H1 (cell line): ENCODE data around the gene TNFAIP1. TPM values are rescaled to one million over a fixed set of nuclear protein-coding genes. Genes with fewer than 3 reads are reported as not detected.

Source experiments
- CTCF ChIA-PET: fragments of 300-600 bp; sonication (Branson Sonifier 250); formaldehyde crosslinking; loops from one replicate; lab custom pipeline; 2021; ENCODE audit not compliant: partially characterized antibody; lab: Charles Lee
- POLR2A ChIA-PET: fragments of 300-600 bp; sonication (Branson Sonifier 250); formaldehyde crosslinking; loops from one replicate; lab custom pipeline; 2021; ENCODE audit warnings: inconsistent platforms; ENCODE audit not compliant: partially characterized antibody; lab: Charles Lee
- DNase-seq, 2 experiments: peaks; one replicate each; pipeline versions ENCODE4 v3.0.0 to v3.0.0-alpha.2; 2010 to 2022; ENCODE audit warnings: low spot score in 2 of 2, low read depth in 1 of 2, mixed read lengths in 1 of 2
- FAIRE-seq: peaks from 2 replicates; lab custom pipeline; 2011; peaks lifted over from hg19 to GRCh38; lab: Jason Lieb, UNC
- H2AFZ ChIP-seq: 2 replicates; pipeline ENCODE4 v1.8.1; 2012; ENCODE audit warnings: low read length, inconsistent platforms
- H2AK5ac ChIP-seq: 2 replicates; pipeline ENCODE4 v1.6.1; 2013; ENCODE audit warnings: low read depth, low read length
- H2BK120ac ChIP-seq: replicated peaks from 2 replicates; pipeline ENCODE3; 2013; ENCODE audit warnings: low read depth, low read length, inconsistent platforms
- H2BK12ac ChIP-seq: 2 replicates; pipeline ENCODE4 v1.6.1; 2013; ENCODE audit warnings: low read depth, low read length
- H2BK15ac ChIP-seq: 2 replicates; pipeline ENCODE4 v1.6.1; 2013; ENCODE audit warnings: low read length
- H2BK20ac ChIP-seq: 2 replicates; pipeline ENCODE4 v1.6.1; 2013; ENCODE audit warnings: low read length
- H2BK5ac ChIP-seq: 2 replicates; pipeline ENCODE4 v1.6.1; 2013; ENCODE audit warnings: low read depth, low read length
- H3K14ac ChIP-seq: 2 replicates; pipeline ENCODE4 v1.6.1; 2013; ENCODE audit warnings: inconsistent platforms; ENCODE audit not compliant: insufficient read length
- H3K18ac ChIP-seq: 2 replicates; pipeline ENCODE4 v1.6.1; 2013; ENCODE audit warnings: low read length; ENCODE audit errors: extremely low read depth
- H3K23ac ChIP-seq: 2 replicates; pipeline ENCODE4 v1.6.1; 2013; ENCODE audit warnings: inconsistent platforms; ENCODE audit not compliant: insufficient read length
- H3K23me2 ChIP-seq: 2 replicates; pipeline ENCODE4 v1.6.1; 2013; ENCODE audit warnings: low read depth, low read length
- H3K27ac ChIP-seq: 2 replicates; pipeline ENCODE4 v1.6.1; 2011; ENCODE audit warnings: low read depth, low read length, inconsistent platforms
- H3K27me3 ChIP-seq, 4 experiments: replicated peaks in 1 of 4; 1 replicate in 1 of 4; 2 replicates in 3 of 4; pipeline versions ENCODE4 v1.6.1 to v1.8.1; 2011 to 2013; ENCODE audit warnings: low read length in 3 of 4, mild to moderate bottlenecking in 3 of 4, inconsistent platforms in 2 of 4, mixed read lengths in 2 of 4, moderate library complexity in 1 of 4; ENCODE audit not compliant: control insufficient read depth in 3 of 4, insufficient read depth in 3 of 4; ENCODE audit errors: extremely low read depth in 1 of 4
- H3K36me3 ChIP-seq, 4 experiments: 2 replicates each; pipeline versions ENCODE4 v1.6.1 to v1.8.1; 2011 to 2013; ENCODE audit warnings: mild to moderate bottlenecking in 4 of 4, low read length in 3 of 4, moderate library complexity in 2 of 4, control low read depth in 1 of 4, inconsistent platforms in 1 of 4; ENCODE audit not compliant: insufficient read depth in 4 of 4, control insufficient read depth in 2 of 4
- H3K4ac ChIP-seq: replicated peaks from 2 replicates; pipeline ENCODE3; 2013; ENCODE audit warnings: low read length, low read depth, mixed read lengths, inconsistent platforms; ENCODE audit not compliant: insufficient read length
- H3K4me1 ChIP-seq, 4 experiments: replicated peaks in 1 of 4; 1 replicate in 1 of 4; 2 replicates in 3 of 4; pipeline versions ENCODE4 v1.6.1 to v1.8.1; 2011 to 2013; ENCODE audit warnings: low read length in 3 of 4, inconsistent platforms in 2 of 4, mixed read lengths in 1 of 4; ENCODE audit not compliant: insufficient read depth in 4 of 4, control insufficient read depth in 3 of 4
- H3K4me2 ChIP-seq, 2 experiments: 2 replicates each; pipeline versions ENCODE4 v1.6.1 to v1.8.1; 2011 to 2013; ENCODE audit warnings: low read depth in 2 of 2, low read length in 2 of 2, control low read depth in 1 of 2, inconsistent platforms in 1 of 2, mild to moderate bottlenecking in 1 of 2; ENCODE audit not compliant: insufficient read depth in 1 of 2
- H3K4me3 ChIP-seq, 4 experiments: fragments of 200-600, 300-600 bp in 1 of 4; sonication (generic), shearing (Covaris generic), sonication (Bioruptor Twin) in 1 of 4; 2 replicates each; pipeline versions ENCODE4 v1.5.1 to v1.8.1; 2011 to 2016; ENCODE audit warnings: low read length in 4 of 4, low read depth in 3 of 4, control low read depth in 2 of 4, inconsistent platforms in 2 of 4, mild to moderate bottlenecking in 2 of 4, mixed read lengths in 1 of 4, moderate library complexity in 1 of 4; ENCODE audit not compliant: insufficient read depth in 2 of 4; ENCODE audit errors: extremely low read depth in 1 of 4
- H3K56ac ChIP-seq: replicated peaks from 2 replicates; pipeline ENCODE3; 2013; ENCODE audit warnings: low read depth, mild to moderate bottlenecking, mixed read lengths, low read length, inconsistent platforms; ENCODE audit not compliant: insufficient read length
- H3K79me1 ChIP-seq: 2 replicates; pipeline ENCODE4 v1.6.1; 2013; ENCODE audit warnings: low read depth, low read length, control low read depth
- H3K79me2 ChIP-seq, 2 experiments: 2 replicates each; pipeline versions ENCODE4 v1.6.1 to v1.8.1; 2012 to 2013; ENCODE audit warnings: low read length in 2 of 2, mild to moderate bottlenecking in 2 of 2, inconsistent platforms in 1 of 2; ENCODE audit not compliant: insufficient read depth in 2 of 2, control insufficient read depth in 1 of 2
- H3K9ac ChIP-seq, 4 experiments: replicated peaks in 1 of 4; 1 replicate in 1 of 4; 2 replicates in 3 of 4; pipeline versions ENCODE4 v1.6.1 to v1.8.1; 2011 to 2013; ENCODE audit warnings: low read depth in 3 of 4, low read length in 3 of 4, control low read depth in 2 of 4, mild to moderate bottlenecking in 2 of 4, moderate library complexity in 2 of 4, inconsistent platforms in 1 of 4; ENCODE audit errors: extremely low read depth in 1 of 4
- H3K9me3 ChIP-seq, 2 experiments: 2 replicates each; pipeline versions ENCODE4 v1.6.1 to v1.8.1; 2012 to 2013; ENCODE audit warnings: mild to moderate bottlenecking in 2 of 2, moderate library complexity in 2 of 2, control low read depth in 1 of 2, inconsistent platforms in 1 of 2, low read depth in 1 of 2, low read length in 1 of 2, mixed read lengths in 1 of 2; ENCODE audit not compliant: insufficient read depth in 2 of 2
- H4K20me1 ChIP-seq, 2 experiments: replicated peaks in 1 of 2; 2 replicates each; pipeline versions ENCODE3 to v1.8.1; 2011 to 2013; ENCODE audit warnings: inconsistent platforms in 2 of 2, low read length in 2 of 2, mild to moderate bottlenecking in 1 of 2; ENCODE audit not compliant: insufficient read depth in 2 of 2, control insufficient read depth in 1 of 2
- H4K5ac ChIP-seq: 2 replicates; pipeline ENCODE4 v1.6.1; 2013; ENCODE audit warnings: low read length, low read depth, mixed read lengths, inconsistent platforms; ENCODE audit not compliant: insufficient read length
- H4K8ac ChIP-seq: 2 replicates; pipeline ENCODE4 v1.8.0; 2013; ENCODE audit warnings: mild to moderate bottlenecking, moderate library complexity, low read length, inconsistent platforms; ENCODE audit not compliant: insufficient read depth; ENCODE audit errors: extremely low read depth
- H4K91ac ChIP-seq: replicated peaks from 2 replicates; pipeline ENCODE3; 2013; ENCODE audit warnings: low read length, mixed read lengths, inconsistent platforms; ENCODE audit not compliant: insufficient read length
- CHD2 ChIP-seq: IDR thresholded peaks from 2 replicates; pipeline ENCODE4 v1.6.1; 2012; ENCODE audit warnings: low read length, improper control_type of control experiment
- FOSL1 ChIP-seq: IDR thresholded peaks from 2 replicates; pipeline ENCODE4 v1.6.1; 2011; ENCODE audit warnings: mild to moderate bottlenecking, low read depth, low read length, moderate library complexity; ENCODE audit not compliant: insufficient read depth
- HDAC2 ChIP-seq, 2 experiments: fragments of 300-600 bp in 1 of 2; sonication (generic) in 1 of 2; IDR thresholded peaks; 2 replicates each; pipeline ENCODE4 v1.6.1; 2011 to 2012; ENCODE audit warnings: low read depth in 2 of 2, low read length in 2 of 2, mild to moderate bottlenecking in 2 of 2, moderate library complexity in 2 of 2, borderline replicate concordance in 1 of 2, inconsistent platforms in 1 of 2
- RAD21 ChIP-seq, 2 experiments: IDR thresholded peaks in 1 of 2; conservative IDR thresholded peaks in 1 of 2; 2 replicates each; pipeline ENCODE4 v1.6.1; 2011; ENCODE audit warnings: low read depth in 2 of 2, low read length in 2 of 2, improper control_type of control experiment in 1 of 2, inconsistent platforms in 1 of 2, mild to moderate bottlenecking in 1 of 2, moderate library complexity in 1 of 2
- RBBP5 ChIP-seq: IDR thresholded peaks from 2 replicates; pipeline ENCODE4 v1.7.1; 2012; ENCODE audit warnings: low read depth, mild to moderate bottlenecking, inconsistent platforms, low read length, moderate library complexity, borderline replicate concordance
- SUZ12 ChIP-seq: fragments of 200-600 bp; sonication (generic); IDR thresholded peaks from 2 replicates; pipeline ENCODE4 v1.6.1; 2012; ENCODE audit warnings: mild to moderate bottlenecking, inconsistent platforms, low read length, moderate library complexity, mixed read lengths
- WGBS, 2 experiments: shearing (Covaris generic) in 1 of 2; methylation state at CpG; one replicate each; pipeline versions ENCODE4 v1.1.6 to v1.1.7; 2013 to 2015; ENCODE audit warnings: low lambda C conversion rate in 2 of 2, mixed read lengths in 2 of 2, inconsistent platforms in 1 of 2, low coverage in 1 of 2, missing lambda C conversion rate in 1 of 2; ENCODE audit not compliant: insufficient replicate concordance in 2 of 2, insufficient coverage in 1 of 2, insufficient read length in 1 of 2; ENCODE audit errors: extremely low coverage in 1 of 2, missing lambda C conversion rate in 1 of 2; 5-methylcytosine and 5-hydroxymethylcytosine counted together
- polyA plus RNA-seq, 7 experiments: library from polyadenylated mRNA; depleted of rRNA in 3 of 7; stranded (reverse) in 5 of 7; unstranded in 2 of 7; fragments of >200 nt in 5 of 7; fragments of 200-250 nt in 2 of 7; gene quantifications; 1 replicate in 5 of 7; 2 replicates in 1 of 7; 4 replicates in 1 of 7; pipeline versions ENCODE4 v1.2.1 to v1.2.3, GENCODE V29; 2011 to 2013; ENCODE audit warnings: missing spikeins in 2 of 7, mixed read lengths in 2 of 7
- total RNA-seq: library from RNA; stranded (reverse); fragmentation: NEBNext Ultra II Directional; extraction: Animal tissue kit (Norgen Biotek cat#: 25700); gene quantifications from 2 replicates; pipeline ENCODE4 v1.2.1, GENCODE V29; 2021
- TF ChIP-seq, protein P1 (sequence below): IDR thresholded peaks from 2 replicates; pipeline ENCODE4 v1.6.1; 2012; ENCODE audit warnings: inconsistent platforms
- TF ChIP-seq, protein P2 (sequence below): IDR thresholded peaks from 2 replicates; pipeline ENCODE4 v1.6.1; 2011; ENCODE audit warnings: low read length, improper control_type of control experiment

The TNFAIP1 gene
- total and polyA plus RNA-seq, 2 of the 8 experiments (the other 6 are each of a cell fraction or from before 2014, with no cell fraction given), result 16.9 to 19.5 TPM

DNA sequence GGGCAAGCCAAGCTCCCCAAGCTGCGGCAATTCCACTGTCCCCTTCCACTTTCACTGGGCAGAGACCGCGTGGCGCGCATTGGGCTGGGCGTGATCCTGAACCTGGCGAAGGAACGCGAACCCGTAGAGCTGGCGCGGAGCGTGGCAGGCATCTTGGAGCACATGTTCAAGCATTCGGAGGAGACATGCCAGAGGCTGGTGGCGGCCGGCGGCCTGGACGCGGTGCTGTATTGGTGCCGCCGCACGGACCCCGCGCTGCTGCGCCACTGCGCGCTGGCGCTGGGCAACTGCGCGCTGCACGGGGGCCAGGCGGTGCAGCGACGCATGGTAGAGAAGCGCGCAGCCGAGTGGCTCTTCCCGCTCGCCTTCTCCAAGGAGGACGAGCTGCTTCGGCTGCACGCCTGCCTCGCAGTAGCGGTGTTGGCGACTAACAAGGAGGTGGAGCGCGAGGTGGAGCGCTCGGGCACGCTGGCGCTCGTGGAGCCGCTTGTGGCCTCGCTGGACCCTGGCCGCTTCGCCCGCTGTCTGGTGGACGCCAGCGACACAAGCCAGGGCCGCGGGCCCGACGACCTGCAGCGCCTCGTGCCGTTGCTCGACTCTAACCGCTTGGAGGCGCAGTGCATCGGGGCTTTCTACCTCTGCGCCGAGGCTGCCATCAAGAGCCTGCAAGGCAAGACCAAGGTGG, 45.7 kb downstream of the TNFAIP1 start:
- POLR2A ChIA-PET, result interaction anchor here (1.3 to 12.7 kb wide), 5 partner anchors 9 to 24 kb away, joined by 4 to 135 read pairs (median 5); partner anchors contain the start of genes POLDIP2, SARM1, SLC46A1 and VTN
- H3K4me2 ChIP-seq, result peak overlapping the region; percentile 33 to 76
- CTCF ChIA-PET, result interaction anchor here (1.0 to 14.7 kb wide), 14 partner anchors 9 to 168 kb away, joined by 3 to 142 read pairs (median 4); partner anchors contain the start of genes SARM1 and VTN
- TF ChIP-seq RBBP5 (peak; percentile 26; the same call in 1 of the 2 replicates), RAD21 (IDR thresholded peaks at IDR 0.05 in 1 of 2, conservative IDR thresholded peaks at IDR 0.05 in 1 of 2; ENCODE audit: low read depth in 2 of 2, low read length in 2 of 2) (peak; percentile 79 to 86), CHD2 (0 out of 2 replicates have a peak, but pooled peaks have one; percentile 20), FOSL1 (no peak), HDAC2 (IDR thresholded peaks at IDR 0.05; ENCODE audit: borderline replicate concordance in 1 of 2, low read depth in 2 of 2, low read length in 2 of 2) (peak; percentile 29 to 74; a peak in 1 of 4 replicates), SUZ12 (peak; percentile 59; the same call in 1 of the 2 replicates)
- TF ChIP-seq, protein P1, sequence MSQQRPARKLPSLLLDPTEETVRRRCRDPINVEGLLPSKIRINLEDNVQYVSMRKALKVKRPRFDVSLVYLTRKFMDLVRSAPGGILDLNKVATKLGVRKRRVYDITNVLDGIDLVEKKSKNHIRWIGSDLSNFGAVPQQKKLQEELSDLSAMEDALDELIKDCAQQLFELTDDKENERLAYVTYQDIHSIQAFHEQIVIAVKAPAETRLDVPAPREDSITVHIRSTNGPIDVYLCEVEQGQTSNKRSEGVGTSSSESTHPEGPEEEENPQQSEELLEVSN, result peak; percentile 98
- TF ChIP-seq, protein P2, sequence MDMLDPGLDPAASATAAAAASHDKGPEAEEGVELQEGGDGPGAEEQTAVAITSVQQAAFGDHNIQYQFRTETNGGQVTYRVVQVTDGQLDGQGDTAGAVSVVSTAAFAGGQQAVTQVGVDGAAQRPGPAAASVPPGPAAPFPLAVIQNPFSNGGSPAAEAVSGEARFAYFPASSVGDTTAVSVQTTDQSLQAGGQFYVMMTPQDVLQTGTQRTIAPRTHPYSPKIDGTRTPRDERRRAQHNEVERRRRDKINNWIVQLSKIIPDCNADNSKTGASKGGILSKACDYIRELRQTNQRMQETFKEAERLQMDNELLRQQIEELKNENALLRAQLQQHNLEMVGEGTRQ, result peak; percentile 14; the same call in 1 of the 2 replicates

More for the DNA sequence above, 45.7 kb downstream of the TNFAIP1 start:
- Histone ChIP-seq H3K4me3 (peak overlapping the region in 2 of 4 experiments; percentile 21 to 50; a peak in 3 of 8 replicates), H3K56ac (no peak overlapping the region), H3K4me1 (peaks cover 0 to 13% (median 6%) of the 10 kb centered on the region in 4 experiments; a peak in 4 of 7 replicates), H4K20me1 (peaks cover 2 to 9% of the 10 kb centered on the region in 2 experiments), H3K27me3 (peaks cover 38 to 67% (median 57%) of the 10 kb centered on the region in 4 experiments), H4K91ac (no peak overlapping the region), H4K8ac (peak overlapping the region; percentile 63), H2AFZ (peak overlapping the region; percentile 89; the same call in 1 of the 2 replicates), H3K9ac (no peak overlapping the region), H3K14ac (no peak overlapping the region), H3K18ac (peak overlapping the region; percentile 85; the same call in 1 of the 2 replicates), H2BK15ac (peak overlapping the region; percentile 92; the same call in 1 of the 2 replicates), H2BK120ac (peak overlapping the region; percentile 38), H3K36me3 (no peaks in the 10 kb centered on the region), H2BK5ac (no peak overlapping the region), H3K79me2 (no peaks in the 10 kb centered on the region), H4K5ac (no peak overlapping the region), H2BK20ac (no peak overlapping the region), H3K4ac (no peak overlapping the region), H2AK5ac (no peak overlapping the region), H3K9me3 (no peaks in the 10 kb centered on the region), H3K23ac (no peak overlapping the region), H3K79me1 (no peaks in the 10 kb centered on the region; the same call in 1 of the 2 replicates), H3K23me2 (peaks cover 14% of the 10 kb centered on the region), H2BK12ac (peak overlapping the region; percentile 97; the same call in 1 of the 2 replicates), H3K27ac (no peak overlapping the region)
- FAIRE-seq, result no peak
- 24% methylated on average over 56 of the region's 72 CpGs; no CpG with 5 or more reads in 1 of the 2 experiments for WGBS, 2 experiments
- peak; percentile 62 to 91 for DNase-seq
